HG02870 (cell line): ENCODE results near the gene SHOX.

ENCODE experiments used
- ATAC-seq: cut with Tn5 transposase; IDR thresholded peaks from one replicate; pipeline ENCODE4 v1.9.1; 2021; ENCODE audit warnings: mild to moderate bottlenecking, moderate library complexity; ENCODE audit not compliant: unreplicated experiment

The SHOX gene

DNA sequence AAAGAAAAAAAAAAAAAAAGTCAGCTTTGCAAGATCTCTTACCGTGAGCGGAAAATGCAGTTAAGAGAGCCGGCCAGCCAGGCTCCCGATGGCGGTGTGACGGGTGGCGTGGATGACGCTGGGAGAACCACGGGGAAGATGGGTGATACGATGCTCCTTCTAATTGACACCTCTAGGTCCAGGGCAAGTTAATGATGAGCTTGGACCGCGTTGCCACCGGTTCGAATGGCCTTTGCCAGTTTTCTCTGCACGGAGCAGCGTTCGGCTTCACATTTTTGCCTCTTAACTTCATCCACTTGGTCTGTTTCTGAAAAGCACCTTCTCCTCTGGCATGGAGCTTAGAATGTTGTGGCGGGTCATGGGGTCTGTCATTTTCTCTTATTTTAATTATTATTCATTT lies 33.2 kb downstream of the SHOX start:
- no peak for ATAC-seq

DNA sequence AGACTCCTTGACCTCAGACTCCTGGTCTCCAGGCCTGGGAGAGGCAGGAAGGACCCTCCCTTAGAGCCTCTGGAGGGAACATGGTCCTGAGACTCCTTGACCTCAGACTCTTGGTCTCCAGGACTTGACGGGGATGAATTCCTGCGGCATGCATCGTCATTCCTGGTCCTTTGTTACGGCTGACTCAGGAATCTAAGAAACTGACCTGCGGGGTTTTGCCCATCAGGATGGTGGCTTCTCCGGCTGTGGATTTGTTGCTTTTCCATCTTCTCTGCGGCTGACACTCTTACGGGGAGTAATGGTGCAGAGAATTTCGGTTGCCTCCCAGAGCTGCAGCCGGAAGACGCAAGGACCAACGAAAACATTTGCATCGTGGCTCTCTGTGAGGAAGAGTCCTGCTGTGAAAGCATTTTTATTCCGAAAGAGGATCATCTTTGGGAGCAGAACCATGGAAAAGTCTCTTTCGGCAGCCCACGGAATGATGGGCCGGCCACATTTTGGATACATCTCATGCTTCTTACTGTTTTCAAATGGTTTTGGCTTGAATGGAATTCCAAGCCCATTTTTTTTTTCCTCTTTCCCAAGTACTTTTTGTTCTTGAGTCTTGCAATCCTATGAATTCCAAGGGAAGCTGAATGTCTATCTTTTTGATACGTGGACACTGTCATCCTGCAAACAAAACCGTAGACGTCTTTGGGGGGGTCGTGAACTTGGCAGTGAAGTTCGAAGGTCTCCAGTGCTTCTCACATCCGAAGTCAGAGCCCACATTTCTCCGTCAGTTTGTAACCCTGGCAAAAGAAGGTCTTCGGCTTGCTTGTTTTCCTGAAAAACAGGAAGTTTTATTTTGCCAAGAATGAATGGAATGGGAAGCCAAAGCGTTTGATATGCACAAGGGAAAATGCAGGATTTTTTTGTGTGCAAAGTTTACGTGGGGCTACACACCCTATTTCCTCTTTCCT lies 36.5 kb downstream of the SHOX start:
- ATAC-seq = no peak

DNA sequence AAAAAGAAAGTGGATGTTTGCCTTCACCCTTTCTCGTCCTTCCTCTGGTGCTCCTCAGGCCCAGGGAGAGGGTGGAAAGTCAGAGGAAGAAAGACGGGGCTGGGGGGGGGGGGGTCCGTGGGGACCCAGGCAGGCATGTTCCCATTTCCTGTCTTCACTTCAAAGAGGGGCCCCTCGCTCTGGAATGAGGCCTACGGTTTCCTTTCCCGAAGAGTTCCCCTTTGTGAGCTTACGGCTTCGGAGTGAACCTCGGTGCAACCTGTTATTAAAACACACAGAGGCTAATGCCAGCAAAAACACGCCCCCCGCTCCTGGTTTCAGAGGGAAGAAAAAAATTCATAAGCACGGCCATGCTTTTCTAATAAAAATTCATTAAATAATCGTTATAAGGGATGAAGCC lies 40.1 kb downstream of the SHOX start:
- ATAC-seq = no peak

DNA sequence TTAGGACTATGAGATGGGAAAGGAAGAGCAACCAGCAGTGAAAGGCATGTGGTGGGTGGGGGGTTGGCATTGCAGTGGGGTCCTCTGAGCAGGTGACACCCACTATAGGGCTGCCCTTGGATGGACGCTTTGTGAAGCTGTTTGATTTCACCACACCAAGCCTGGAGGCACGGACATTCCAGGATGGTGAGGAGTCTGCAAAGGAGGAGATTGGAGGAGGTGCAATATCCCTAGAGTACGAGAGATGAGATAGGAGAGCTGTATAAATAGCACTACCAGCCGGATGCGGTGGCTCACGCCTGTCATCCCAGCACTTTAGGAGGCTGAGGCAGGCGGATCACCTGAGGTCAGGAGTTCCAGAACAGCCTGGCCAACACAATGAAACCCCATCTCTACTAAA lies 42.3 kb downstream of the SHOX start:
- no peak for ATAC-seq

DNA sequence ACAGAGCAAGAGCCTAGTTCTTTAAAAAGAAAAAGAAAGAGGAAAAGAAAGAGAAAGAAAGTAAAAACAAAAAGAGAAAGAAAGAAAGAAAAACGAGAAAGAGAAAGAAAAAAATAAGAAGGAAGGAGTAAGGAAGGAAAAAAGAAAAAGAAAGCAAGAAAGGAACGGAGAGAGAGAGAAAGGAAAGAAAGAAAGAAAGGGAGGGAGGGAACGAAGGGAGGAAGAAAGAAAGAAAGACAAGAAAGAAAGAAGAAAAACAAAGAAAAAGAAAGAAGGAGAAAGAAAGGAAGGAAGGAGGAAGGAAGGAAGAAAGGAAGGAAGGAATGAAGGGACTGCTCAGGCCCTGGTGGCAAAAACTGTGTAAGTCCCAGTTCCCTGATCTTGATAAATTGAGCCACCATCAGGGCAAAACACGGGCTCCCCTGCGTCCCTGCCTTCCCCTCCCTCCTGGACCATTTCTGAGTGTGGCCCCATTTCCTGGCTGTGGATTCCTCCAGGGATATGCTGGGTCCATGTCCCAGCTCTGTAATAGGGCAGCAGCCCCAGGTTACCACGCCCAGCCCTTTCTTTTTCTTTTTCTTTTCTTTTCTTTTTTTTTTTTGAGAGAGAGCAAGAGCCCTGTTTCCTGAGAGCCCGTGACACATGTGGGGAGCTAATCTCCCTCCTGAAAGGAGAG lies 44.8 kb downstream of the SHOX start:
- no peak for ATAC-seq

DNA sequence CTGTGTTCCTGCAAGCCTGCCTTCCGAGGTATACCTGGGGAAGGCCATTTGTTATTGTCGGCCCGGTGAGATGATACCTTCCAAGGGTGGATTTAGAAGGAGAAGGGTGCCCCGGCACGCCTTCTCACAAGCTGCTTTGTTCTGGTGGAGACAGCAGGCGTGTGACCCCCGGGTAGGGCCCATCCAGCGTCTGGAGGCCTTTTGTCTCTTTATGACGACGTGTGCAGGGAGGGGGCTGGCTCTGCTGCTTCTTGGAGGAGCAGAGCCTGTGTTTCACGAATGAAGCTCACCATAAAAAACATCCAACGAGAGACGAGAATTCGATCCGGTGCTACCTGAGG lies 45.3 kb downstream of the SHOX start:
- ATAC-seq = no peak

DNA sequence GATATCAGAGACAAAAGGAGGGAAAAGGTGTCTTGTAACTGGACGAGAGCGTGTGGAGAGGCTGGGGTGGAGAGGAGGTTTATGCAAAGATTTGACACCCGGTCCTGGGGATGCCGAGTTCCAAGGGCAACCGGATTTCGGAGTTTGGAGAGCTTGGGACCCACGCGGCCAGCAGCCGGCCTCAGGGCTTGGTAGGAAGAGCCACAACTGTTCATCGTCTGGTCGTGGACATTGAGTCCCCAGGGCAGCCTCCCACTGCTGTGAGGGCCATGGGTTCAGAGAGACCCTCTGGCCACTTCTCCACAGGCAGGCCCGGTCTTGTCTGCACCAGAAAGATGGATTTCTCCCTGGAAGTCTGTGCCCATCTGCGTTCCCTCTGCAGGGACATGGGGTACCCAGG lies 46.8 kb downstream of the SHOX start:
- ATAC-seq = no peak

DNA sequence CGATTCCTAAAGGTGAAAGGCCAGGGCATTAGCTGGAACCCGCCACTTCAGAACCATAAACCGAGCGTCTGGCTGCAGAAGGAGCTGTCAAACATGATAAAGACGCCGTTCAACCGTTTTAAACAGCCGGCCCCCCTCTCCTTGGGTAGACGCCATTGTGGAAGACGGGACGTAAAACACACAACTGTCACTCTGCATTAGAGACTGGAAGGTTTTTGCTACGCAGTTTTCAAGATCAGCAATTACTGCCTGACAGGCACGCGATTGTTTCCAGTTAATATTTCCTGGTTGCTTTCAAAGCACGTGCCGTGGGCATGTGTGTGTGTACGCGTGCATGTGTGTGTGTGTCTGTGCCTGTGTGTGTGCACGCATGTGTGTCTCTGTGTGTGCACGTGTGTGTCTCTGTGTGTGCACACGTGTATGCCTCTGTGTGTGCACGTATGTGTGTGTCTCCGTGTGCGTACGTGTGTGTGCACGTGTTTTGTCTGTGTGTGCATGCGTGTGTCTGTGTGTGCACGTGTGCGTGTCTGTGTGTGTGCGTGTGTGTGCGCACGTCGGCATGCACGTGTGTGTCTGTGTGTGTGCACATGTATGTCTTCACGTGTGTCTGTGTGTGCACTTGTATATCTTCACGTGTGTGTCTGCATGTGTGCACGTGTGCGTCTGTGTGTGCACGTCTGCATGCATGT lies 48.8 kb downstream of the SHOX start:
- ATAC-seq = no peak

DNA sequence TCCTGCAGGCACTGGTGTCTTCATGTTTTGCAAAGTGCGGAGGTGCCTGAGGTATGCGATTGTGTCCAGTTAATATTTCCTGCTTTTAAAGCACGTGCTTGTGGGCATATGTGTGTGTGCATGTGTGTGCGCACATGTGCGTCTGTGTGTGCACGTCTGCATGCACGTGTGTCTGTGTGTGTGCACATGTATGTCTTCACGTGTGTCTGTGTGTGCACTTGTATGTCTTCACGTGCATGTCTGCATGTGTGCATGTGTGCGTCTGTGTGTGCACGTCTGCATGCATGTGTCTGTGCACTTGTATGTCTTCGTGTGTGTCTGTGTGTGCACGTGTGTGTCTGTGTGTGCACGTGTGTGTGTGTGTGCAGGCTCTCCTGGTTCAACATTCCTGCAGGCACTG lies 49.5 kb downstream of the SHOX start:
- no peak for ATAC-seq

DNA sequence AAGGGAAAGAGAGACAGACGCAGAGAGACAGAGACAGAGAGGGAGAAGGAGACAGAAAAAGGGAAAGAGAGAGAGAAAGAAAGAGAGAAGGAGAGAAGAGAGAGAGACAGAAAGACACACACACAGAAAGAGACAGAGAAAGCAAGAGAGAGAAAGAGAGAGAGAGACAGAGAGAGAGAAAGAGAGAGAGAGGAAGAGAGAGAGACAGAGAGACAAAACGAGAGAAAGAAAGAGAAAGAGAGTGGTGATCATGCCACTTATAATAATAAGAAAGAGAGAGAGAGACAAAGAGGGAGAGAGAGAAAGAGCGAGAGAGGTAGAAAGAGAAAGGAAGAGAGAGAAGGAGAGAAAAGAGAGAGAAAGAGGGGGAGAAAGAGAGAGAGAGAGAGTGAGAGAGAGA lies 51.4 kb downstream of the SHOX start:
- ATAC-seq = no peak

DNA sequence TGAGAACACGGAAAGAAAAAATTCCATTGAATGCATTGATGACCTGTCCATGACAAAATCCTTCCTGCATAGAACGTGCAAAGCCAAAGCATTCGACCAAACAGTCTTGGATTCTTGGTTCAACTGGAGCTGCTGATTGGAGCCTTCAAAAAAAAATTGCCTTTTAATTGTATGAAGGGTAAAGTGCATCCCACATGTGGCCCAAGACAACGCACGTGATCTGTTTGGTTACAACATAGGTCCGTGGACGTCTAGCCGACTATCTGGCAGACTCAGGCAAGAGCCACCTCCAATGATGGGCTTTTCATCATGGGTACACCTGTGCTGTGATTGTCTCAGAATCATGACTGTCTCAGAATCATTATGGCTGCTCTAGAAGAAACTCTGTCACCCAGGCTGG lies 52.3 kb downstream of the SHOX start:
- ATAC-seq = no peak

DNA sequence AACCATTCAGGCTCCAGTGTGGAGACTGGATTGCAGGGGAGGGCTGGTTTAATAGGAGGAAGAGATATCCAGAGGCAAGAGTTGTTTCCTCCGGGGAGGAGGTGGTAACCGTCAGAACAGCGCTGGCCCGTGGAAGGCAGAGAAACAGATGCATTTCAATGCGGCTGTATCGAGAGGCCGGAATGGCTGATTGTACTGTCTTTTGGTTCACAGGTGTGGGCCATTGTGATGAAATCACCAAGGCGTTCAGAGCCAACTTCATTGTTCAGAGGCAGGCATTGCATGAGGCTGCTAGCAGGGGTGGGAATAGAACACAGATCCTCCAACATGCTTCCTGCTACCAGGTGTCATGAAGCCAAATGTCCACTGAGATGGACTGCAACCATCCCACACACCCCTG lies 53.0 kb downstream of the SHOX start:
- ATAC-seq = no peak

DNA sequence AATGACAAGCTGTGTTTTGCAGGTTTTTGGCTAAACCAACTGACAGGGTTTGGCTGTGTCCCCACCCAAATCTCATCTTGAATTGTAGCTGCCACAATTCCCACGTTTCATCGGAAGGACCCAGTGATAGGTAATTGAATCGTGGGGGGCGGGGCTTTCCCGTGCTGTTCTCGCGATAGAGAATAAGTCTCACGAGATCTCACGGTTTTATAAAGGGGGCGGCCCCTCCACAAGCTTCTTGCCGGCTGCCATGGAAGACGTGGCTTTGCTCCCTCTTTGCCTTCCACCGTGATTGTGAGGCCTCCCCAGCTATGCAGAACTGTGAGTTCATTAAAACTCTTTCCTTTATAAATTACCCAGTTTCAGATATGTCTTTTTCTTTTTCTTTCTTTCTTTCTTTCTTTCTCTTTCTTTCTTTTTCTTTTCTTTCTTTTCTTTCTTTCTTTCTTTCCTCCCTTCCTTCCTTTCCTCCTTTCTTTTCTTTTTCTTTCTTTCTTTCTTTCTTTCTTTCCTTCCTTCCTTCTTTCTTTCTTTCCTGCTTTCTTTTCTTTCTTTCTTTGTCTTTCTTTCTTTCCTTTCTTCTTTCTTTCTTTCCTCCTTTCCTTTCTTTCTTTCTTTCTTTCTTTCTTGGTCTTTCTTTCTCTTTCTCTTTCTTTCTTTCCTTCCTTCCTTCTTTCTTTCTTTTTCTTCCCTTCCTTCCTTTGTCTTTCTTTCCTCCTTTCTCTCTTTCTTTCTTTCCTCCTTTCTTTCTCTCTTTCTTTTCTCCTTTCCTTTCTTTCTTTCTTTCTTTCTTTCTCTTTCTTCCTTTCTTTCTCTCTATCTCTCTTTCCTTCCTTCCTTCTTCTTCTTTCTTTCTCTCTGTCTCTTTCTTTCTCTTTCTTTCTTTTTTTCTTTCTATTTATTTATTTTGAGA lies 54.8 kb downstream of the SHOX start:
- ATAC-seq = no peak

DNA sequence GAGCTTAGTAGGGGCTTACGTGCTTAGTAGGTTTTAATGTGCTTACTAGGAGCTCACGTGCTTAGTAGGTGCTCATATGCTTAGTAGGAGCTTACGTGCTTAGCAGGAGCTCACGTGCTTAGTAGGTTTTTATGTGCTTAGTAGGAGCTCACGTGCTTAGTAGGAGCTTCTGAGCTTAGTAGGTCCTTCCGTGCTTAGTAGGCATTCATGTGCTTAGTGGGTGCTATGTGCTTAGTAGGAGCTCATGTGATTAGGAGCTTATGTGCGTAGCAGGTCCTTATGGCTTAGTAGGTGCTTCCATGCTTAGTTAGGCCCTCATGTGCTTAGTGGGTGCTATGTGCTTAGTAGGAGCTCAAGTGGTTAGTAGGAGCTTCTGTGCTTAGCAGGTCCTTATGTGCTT lies 59.4 kb downstream of the SHOX start:
- no peak for ATAC-seq

DNA sequence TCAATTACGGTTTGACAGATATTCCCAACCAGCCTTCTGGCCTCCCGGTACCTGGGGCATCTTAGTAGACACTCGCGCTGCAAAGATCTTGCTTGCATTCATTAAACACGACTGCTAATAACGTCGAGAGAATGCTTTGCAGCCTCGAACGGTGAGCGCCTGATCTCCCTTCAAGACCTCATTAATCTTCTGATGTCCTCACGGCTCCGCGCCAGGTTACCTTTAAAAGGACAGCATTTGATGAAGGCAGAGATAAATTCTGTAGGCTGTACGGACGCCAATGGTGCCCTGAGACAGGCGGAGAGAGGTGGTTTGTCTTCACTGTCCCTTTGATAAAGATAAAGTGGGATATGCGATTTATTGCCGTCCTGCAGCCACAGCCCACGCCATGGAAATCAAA lies 64.2 kb downstream of the SHOX start:
- no peak for ATAC-seq

DNA sequence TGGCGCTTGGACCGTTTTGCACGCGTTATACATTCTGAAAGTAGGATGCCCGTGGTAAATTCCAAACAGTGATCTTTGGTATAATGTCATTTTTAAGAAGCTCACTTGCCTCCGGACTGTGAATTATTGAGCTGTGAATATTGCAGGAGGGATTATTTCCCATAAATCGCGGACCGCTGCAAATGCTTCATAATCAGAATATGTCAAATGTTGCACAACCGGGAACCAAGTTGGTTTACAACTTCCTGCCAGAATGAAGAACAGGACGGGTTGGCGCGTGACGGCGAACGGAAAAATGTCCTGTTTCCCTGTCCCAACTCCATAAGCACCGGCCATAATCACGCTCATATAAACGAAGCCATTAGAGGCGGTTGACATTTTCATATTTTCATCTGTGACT lies 67.6 kb downstream of the SHOX start:
- no peak for ATAC-seq

DNA sequence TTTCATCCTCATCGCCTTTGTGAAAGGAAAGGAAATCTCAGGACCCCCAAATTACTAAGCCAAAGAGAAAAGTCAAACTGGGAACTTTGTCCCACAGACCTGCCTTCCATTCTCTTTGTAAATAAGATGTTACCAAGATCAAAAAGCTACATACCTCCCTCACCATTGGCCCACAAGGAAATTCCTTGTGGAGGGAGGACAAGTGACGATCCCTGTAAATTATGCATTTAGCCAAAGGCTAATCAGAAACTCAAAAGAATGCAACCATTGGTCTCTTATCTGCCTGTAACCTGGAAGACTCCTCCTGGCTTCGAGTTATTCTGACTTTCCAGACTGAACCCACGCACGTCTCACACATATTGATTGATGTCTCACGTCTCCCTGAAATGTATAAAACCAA lies 70.3 kb downstream of the SHOX start:
- ATAC-seq = no peak

DNA sequence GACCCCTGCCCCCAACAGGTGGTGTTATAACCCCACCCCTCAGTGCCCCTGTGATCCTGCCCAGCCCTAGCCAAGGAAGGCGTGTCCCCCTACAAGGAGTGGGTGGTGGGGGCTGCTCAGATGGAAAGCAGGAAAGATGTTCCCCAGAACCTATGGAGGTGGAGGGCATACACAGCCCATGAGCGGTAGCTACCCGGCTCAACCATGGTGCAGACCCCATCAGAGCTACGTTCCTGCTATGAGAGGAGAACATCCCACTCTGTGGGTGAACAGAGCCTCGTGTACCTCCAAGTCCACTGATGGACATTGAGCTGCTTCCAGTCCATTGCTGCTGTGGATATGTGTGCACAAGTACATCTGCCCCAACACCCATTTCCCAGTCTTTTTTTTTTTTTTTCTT lies 71.1 kb downstream of the SHOX start:
- no peak for ATAC-seq

DNA sequence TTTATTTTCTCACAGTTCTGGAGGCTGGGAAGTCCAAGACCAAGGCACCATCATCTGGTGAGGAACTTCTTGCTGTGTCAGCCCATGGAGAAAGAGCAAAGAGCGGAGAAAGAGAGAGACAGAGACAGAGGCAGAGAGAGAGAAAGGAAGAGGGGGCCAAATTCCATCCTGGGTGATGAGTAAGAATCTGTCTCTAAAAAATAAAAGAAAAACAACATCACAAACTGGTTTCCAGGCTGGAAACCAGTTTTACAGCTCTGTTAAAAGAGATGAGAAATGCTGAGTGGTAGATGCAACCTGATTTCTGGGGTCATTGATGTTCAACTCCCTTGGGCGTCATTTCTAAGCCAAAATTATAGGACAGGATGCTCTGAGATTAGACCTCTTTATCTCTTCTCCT lies 72.9 kb downstream of the SHOX start:
- no peak for ATAC-seq

DNA sequence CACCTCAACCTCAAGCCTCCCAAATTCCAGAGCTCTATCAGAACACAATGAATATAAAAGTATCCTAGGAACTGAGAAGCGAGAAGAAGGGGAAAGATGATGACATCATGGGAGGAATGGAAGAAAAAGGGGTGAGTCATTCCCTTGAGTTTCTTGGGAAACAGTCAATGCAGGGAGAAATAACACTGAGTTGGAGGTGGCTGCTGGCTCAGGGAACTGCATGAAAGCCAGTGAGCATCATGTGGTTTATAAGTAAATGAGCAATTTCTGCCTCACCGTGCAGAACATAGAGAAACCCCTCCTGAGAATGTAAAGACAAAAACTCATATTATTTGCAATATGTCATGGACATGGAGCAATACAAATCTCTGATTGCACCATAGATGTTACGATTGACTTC lies 73.3 kb downstream of the SHOX start:
- ATAC-seq = no peak
